Mesendoderm (in vitro differentiated cells): Measurements from ENCODE around the gene CNPY4.
A peak's percentile ranks its signal among the peaks of the same experiment; 100 is the strongest.

Experiments
- DNase-seq: peaks from one replicate; pipeline ENCODE4 v3.0.0; 2013
- H2AK5ac ChIP-seq: 2 replicates; pipeline ENCODE4 v1.6.1; 2013; ENCODE audit warnings: low read length, inconsistent platforms
- H2BK120ac ChIP-seq: 2 replicates; pipeline ENCODE4 v1.6.1; 2013; ENCODE audit warnings: low read depth, mild to moderate bottlenecking, low read length, moderate library complexity, mixed read lengths
- H2BK15ac ChIP-seq: replicated peaks from 2 replicates; pipeline ENCODE4 v1.6.1; 2013; ENCODE audit warnings: low read depth, mild to moderate bottlenecking, moderate library complexity
- H2BK5ac ChIP-seq: 2 replicates; pipeline ENCODE4 v1.6.1; 2013; ENCODE audit warnings: low read length, inconsistent platforms
- H3K18ac ChIP-seq: 2 replicates; pipeline ENCODE4 v1.6.1; 2013; ENCODE audit warnings: mild to moderate bottlenecking, low read length, mixed read lengths
- H3K23ac ChIP-seq: one replicate; pipeline ENCODE4 v1.6.1; 2013; ENCODE audit warnings: low read length
- H3K27ac ChIP-seq: 2 replicates; pipeline ENCODE4 v1.5.1; 2013; ENCODE audit warnings: low read depth, mild to moderate bottlenecking, inconsistent platforms, low read length, moderate library complexity
- H3K27me3 ChIP-seq: 2 replicates; pipeline ENCODE4 v1.6.1; 2013; ENCODE audit warnings: low read length, control low read depth, mild to moderate bottlenecking, inconsistent platforms; ENCODE audit not compliant: insufficient read depth, poor library complexity
- H3K36me3 ChIP-seq: 2 replicates; pipeline ENCODE4 v1.6.1; 2013; ENCODE audit warnings: low read length, inconsistent platforms; ENCODE audit not compliant: control insufficient read depth, insufficient read depth
- H3K4ac ChIP-seq: one replicate; pipeline ENCODE4 v1.6.1; 2013; ENCODE audit warnings: low read depth, mild to moderate bottlenecking, low read length, moderate library complexity
- H3K4me1 ChIP-seq: 2 replicates; pipeline ENCODE4 v1.6.1; 2013; ENCODE audit warnings: low read depth, low read length, inconsistent platforms; ENCODE audit not compliant: control insufficient read depth
- H3K4me2 ChIP-seq: 2 replicates; pipeline ENCODE4 v1.6.1; 2013; ENCODE audit warnings: low read length
- H3K4me3 ChIP-seq: 2 replicates; pipeline ENCODE4 v1.5.1; 2013; ENCODE audit warnings: mild to moderate bottlenecking, low read length
- H3K56ac ChIP-seq: one replicate; pipeline ENCODE4 v1.6.1; 2013; ENCODE audit warnings: low read length
- H3K79me1 ChIP-seq: 2 replicates; pipeline ENCODE4 v1.6.1; 2013; ENCODE audit warnings: low read length, inconsistent platforms
- H3K79me2 ChIP-seq: 2 replicates; pipeline ENCODE4 v1.6.1; 2013; ENCODE audit warnings: mild to moderate bottlenecking, low read length; ENCODE audit not compliant: control insufficient read depth, insufficient read depth
- H3K9ac ChIP-seq: 2 replicates; pipeline ENCODE4 v1.6.1; 2013; ENCODE audit warnings: low read length, inconsistent platforms
- H4K5ac ChIP-seq: one replicate; pipeline ENCODE4 v1.6.1; 2013; ENCODE audit warnings: low read length
- H4K8ac ChIP-seq: one replicate; pipeline ENCODE4 v1.6.1; 2013; ENCODE audit warnings: low read depth, mild to moderate bottlenecking, control low read depth, low read length, moderate library complexity
- WGBS: extraction: QIAGEN DNeasy Blood & Tissue Kit; methylation state at CpG from one replicate; pipeline ENCODE4 v1.1.7; 2013; ENCODE audit warnings: low lambda C conversion rate, missing lambda C conversion rate; ENCODE audit not compliant: insufficient coverage; ENCODE audit errors: extremely low coverage; 5-methylcytosine and 5-hydroxymethylcytosine counted together

Gene CNPY4

GRCh38 chr7:100093925-100094486 is 25.4 kb upstream of the CNPY4 start:
- no peak overlapping the region for H3K9ac ChIP-seq
- H3K4me1 ChIP-seq: no peaks in the 10 kb centered on the region
- peaks cover 40% of the 10 kb centered on the region for H3K36me3 ChIP-seq
- H3K27me3 ChIP-seq: no peaks in the 10 kb centered on the region
- no peak overlapping the region for H3K18ac ChIP-seq
- H4K5ac ChIP-seq: no peak overlapping the region
- H3K79me1 ChIP-seq: peaks cover 21% of the 10 kb centered on the region
- H2BK15ac ChIP-seq: no peak overlapping the region
- no peak overlapping the region for H3K4me3 ChIP-seq
- no peak overlapping the region for H2BK120ac ChIP-seq
- H3K27ac ChIP-seq: no peak overlapping the region
- H3K79me2 ChIP-seq: peaks cover 24% of the 10 kb centered on the region
- H2BK5ac ChIP-seq: no peak overlapping the region
- H3K4me2 ChIP-seq: no peak overlapping the region
- no peak overlapping the region for H3K56ac ChIP-seq
- H3K4ac ChIP-seq: no peak overlapping the region
- no peak for DNase-seq
- no peak overlapping the region for H2AK5ac ChIP-seq
- H3K23ac ChIP-seq: no peak overlapping the region
- no CpG with 5 or more reads among the region's 16 CpGs for WGBS
- no peak overlapping the region for H4K8ac ChIP-seq

GRCh38 chr7:100095289-100095688 is 24.1 kb upstream of the CNPY4 start:
- no peak overlapping the region for H3K56ac ChIP-seq
- no peak overlapping the region for H2BK15ac ChIP-seq
- no peak overlapping the region for H4K5ac ChIP-seq
- peaks cover 24% of the 10 kb centered on the region for H3K79me1 ChIP-seq
- no peak overlapping the region for H3K4me2 ChIP-seq
- no peak for DNase-seq
- no peaks in the 10 kb centered on the region for H3K27me3 ChIP-seq
- H4K8ac ChIP-seq: no peak overlapping the region
- H2AK5ac ChIP-seq: no peak overlapping the region
- H3K27ac ChIP-seq: no peak overlapping the region
- H3K23ac ChIP-seq: no peak overlapping the region
- WGBS: no CpG with 5 or more reads among the region's 9 CpGs
- H3K4ac ChIP-seq: no peak overlapping the region
- no peak overlapping the region for H3K9ac ChIP-seq
- no peak overlapping the region for H3K4me3 ChIP-seq
- no peak overlapping the region for H2BK5ac ChIP-seq
- peaks cover 5% of the 10 kb centered on the region for H3K4me1 ChIP-seq
- H3K79me2 ChIP-seq: peaks cover 35% of the 10 kb centered on the region
- H3K36me3 ChIP-seq: peaks cover 47% of the 10 kb centered on the region
- H2BK120ac ChIP-seq: no peak overlapping the region
- no peak overlapping the region for H3K18ac ChIP-seq

GRCh38 chr7:100095704-100096103 is 23.7 kb upstream of the CNPY4 start:
- Histone ChIP-seq H2BK120ac (no peak overlapping the region), H3K4ac (no peak overlapping the region), H3K27me3 (no peaks in the 10 kb centered on the region), H2BK15ac (no peak overlapping the region), H3K4me3 (no peak overlapping the region), H3K23ac (no peak overlapping the region), H3K18ac (no peak overlapping the region), H3K4me1 (peaks cover 5% of the 10 kb centered on the region), H4K8ac (no peak overlapping the region), H3K36me3 (peaks cover 47% of the 10 kb centered on the region), H2BK5ac (no peak overlapping the region), H3K9ac (no peak overlapping the region), H3K27ac (no peak overlapping the region), H2AK5ac (no peak overlapping the region), H3K79me1 (peaks cover 24% of the 10 kb centered on the region), H3K79me2 (peaks cover 37% of the 10 kb centered on the region), H3K56ac (no peak overlapping the region), H3K4me2 (no peak overlapping the region), H4K5ac (no peak overlapping the region)
- DNase-seq: no peak
- WGBS: no CpG with 5 or more reads among the region's 17 CpGs

DNA sequence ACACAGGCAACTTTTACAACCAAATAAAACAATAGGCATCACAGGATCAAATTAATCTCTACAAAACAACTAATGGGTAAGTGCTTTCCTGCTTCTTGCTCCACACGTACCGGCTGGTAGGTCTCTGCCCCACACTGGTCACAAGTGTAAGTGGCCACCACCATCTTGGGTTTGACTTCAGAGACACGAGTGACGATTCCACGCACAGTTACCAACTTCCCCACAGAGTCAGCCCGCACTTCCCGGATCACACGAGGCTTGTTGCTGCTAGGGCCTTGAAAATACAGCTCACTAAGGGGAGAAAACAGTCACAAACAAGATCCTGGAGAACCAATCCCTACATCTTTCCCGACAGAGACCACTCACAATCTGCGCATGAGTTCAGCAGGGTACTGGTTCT is 20.5 kb upstream of the CNPY4 start:
- H3K56ac ChIP-seq: peak overlapping the region; percentile 83
- H3K27me3 ChIP-seq: no peaks in the 10 kb centered on the region
- no peak overlapping the region for H2BK15ac ChIP-seq
- no peak overlapping the region for H3K27ac ChIP-seq
- H3K18ac ChIP-seq: no peak overlapping the region
- peak overlapping the region; percentile 84 for H3K9ac ChIP-seq
- peaks cover 43% of the 10 kb centered on the region for H3K36me3 ChIP-seq
- no peak overlapping the region for H3K4me2 ChIP-seq
- H2BK120ac ChIP-seq: no peak overlapping the region
- H2BK5ac ChIP-seq: no peak overlapping the region
- no peak for DNase-seq
- H3K4me1 ChIP-seq: peaks cover 5% of the 10 kb centered on the region
- H2AK5ac ChIP-seq: no peak overlapping the region
- H3K23ac ChIP-seq: no peak overlapping the region
- no CpG with 5 or more reads among the region's 10 CpGs for WGBS
- no peak overlapping the region for H3K4me3 ChIP-seq
- no peak overlapping the region for H4K5ac ChIP-seq
- no peak overlapping the region for H3K4ac ChIP-seq
- H4K8ac ChIP-seq: no peak overlapping the region
- peaks cover 27% of the 10 kb centered on the region for H3K79me1 ChIP-seq
- peaks cover 43% of the 10 kb centered on the region for H3K79me2 ChIP-seq

DNA sequence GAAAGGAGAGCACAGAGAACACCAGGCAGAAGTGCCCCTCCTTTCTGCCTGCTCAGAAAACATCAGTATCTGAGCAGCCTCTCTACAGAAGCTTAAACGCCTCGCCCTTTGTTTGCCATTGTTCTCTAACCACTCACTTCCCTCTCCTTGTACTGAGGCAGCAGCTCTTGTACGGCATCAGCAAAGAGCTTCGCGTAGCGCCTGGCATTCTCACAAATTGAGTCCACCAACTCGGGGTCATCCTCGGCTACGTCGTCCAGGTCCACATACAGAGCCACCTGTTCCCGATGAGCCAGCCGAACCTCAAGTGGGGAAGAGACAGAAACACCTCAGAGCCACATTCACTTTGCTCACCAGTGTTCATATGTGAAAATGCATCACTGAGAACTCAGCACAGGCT is 20.0 kb upstream of the CNPY4 start:
- Histone ChIP-seq H3K4me3 (peak overlapping the region; percentile 78), H3K27me3 (no peaks in the 10 kb centered on the region), H4K8ac (no peak overlapping the region), H2BK120ac (no peak overlapping the region), H3K36me3 (peaks cover 37% of the 10 kb centered on the region), H2BK5ac (no peak overlapping the region), H3K4me1 (peaks cover 5% of the 10 kb centered on the region), H3K79me2 (peaks cover 43% of the 10 kb centered on the region), H3K27ac (no peak overlapping the region), H3K9ac (peak overlapping the region; percentile 84), H2BK15ac (no peak overlapping the region), H3K4me2 (peak overlapping the region; percentile 74), H3K4ac (no peak overlapping the region), H3K56ac (peak overlapping the region; percentile 83), H3K18ac (no peak overlapping the region), H3K23ac (no peak overlapping the region), H2AK5ac (no peak overlapping the region), H4K5ac (no peak overlapping the region), H3K79me1 (peaks cover 27% of the 10 kb centered on the region)
- no CpG with 5 or more reads among the region's 12 CpGs for WGBS
- DNase-seq: no peak

DNA sequence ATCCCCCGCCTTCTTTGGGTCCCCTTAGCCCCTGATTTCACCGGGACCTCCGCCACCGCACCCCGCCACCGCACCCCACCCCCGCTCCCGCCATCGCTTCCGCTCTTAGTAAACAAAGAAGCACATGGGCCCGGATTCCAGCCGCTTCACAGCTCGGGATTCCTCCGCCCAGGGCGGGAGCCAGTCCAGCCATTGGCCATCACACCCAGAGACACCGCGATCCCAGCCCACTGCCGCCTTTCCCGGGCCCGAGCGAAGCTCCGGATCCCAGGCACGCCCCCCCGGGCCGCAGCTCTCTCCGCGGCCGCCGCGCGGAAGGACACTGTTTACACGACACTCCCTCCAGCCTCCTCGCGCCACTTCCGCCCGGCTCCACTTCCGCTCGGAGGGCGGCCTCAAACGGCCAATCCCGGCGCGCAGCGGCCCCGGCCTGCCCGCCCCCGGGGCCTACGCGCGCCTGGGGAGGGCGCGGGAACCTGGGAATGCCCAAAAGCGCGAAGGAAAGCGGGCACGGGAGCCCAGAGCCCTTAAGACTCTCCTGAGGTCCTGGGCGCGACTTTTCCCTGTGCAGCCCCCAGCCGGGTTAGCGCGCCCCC is 18.9 kb upstream of the CNPY4 start:
- no CpG with 5 or more reads among the region's 61 CpGs for WGBS

More for the DNA sequence above, 18.9 kb upstream of the CNPY4 start:
- peak overlapping the region; percentile 78 for H3K4me3 ChIP-seq
- no peak overlapping the region for H2AK5ac ChIP-seq
- peak overlapping the region; percentile 97 for H3K23ac ChIP-seq
- peak; percentile 98 for DNase-seq
- peak overlapping the region; percentile 100 for H3K9ac ChIP-seq
- H3K4ac ChIP-seq: peak overlapping the region; percentile 76
- no peaks in the 10 kb centered on the region for H3K27me3 ChIP-seq
- peak overlapping the region; percentile 95 for H3K56ac ChIP-seq
- H3K4me1 ChIP-seq: peaks cover 5% of the 10 kb centered on the region
- peak overlapping the region; percentile 82 for H4K8ac ChIP-seq
- H4K5ac ChIP-seq: no peak overlapping the region
- H3K4me2 ChIP-seq: peak overlapping the region; percentile 74
- H3K79me2 ChIP-seq: peaks cover 43% of the 10 kb centered on the region
- peaks cover 33% of the 10 kb centered on the region for H3K36me3 ChIP-seq
- H2BK5ac ChIP-seq: peak overlapping the region; percentile 93
- H2BK120ac ChIP-seq: no peak overlapping the region
- H3K18ac ChIP-seq: peak overlapping the region; percentile 86
- peak overlapping the region; percentile 91 for H3K27ac ChIP-seq
- peaks cover 27% of the 10 kb centered on the region for H3K79me1 ChIP-seq
- H2BK15ac ChIP-seq: no peak overlapping the region
